Suppressor macrophage treated with lipopolysaccharide for 4 hours (primary cell): ENCODE data around the gene LAMA4.
"Not testable (repeated sequence)": the region's sequence is repeated elsewhere in the genome, so short reads cannot be mapped to it uniquely, and the experiment has no call there.

ENCODE experiments used
- DNase-seq: peaks from one replicate; pipeline ENCODE4 v3.0.0-alpha.2; 2020

The LAMA4 gene

GRCh38 chr6:112130878-112131277, 123.5 kb downstream of the LAMA4 start:
- no peak for DNase-seq

GRCh38 chr6:112128208-112128607, 126.2 kb downstream of the LAMA4 start:
- no peak for DNase-seq

GRCh38 chr6:112123982-112124381, 130.4 kb downstream of the LAMA4 start:
- peak; percentile 49 for DNase-seq

- DNase-seq = peak; percentile 82
Observed at GRCh38 chr6:112122756-112123155, 131.6 kb downstream of the LAMA4 start.

- DNase-seq = peak; percentile 12
Observed at GRCh38 chr6:112118034-112118433, 136.3 kb downstream of the LAMA4 start.

GRCh38 chr6:112117554-112117953, 136.8 kb downstream of the LAMA4 start:
- no peak for DNase-seq

- no peak for DNase-seq
Observed at GRCh38 chr6:112116221-112116620, 138.1 kb downstream of the LAMA4 start.

GRCh38 chr6:112114577-112115223, 139.7 kb downstream of the LAMA4 start:
- DNase-seq = no peak

- DNase-seq = no peak
Observed at GRCh38 chr6:112113918-112114317, 140.4 kb downstream of the LAMA4 start.

GRCh38 chr6:112113431-112113830, 140.9 kb downstream of the LAMA4 start:
- DNase-seq = no peak

- no peak for DNase-seq
Observed at GRCh38 chr6:112109262-112109661, 145.1 kb downstream of the LAMA4 start.

- DNase-seq = no peak
Observed at GRCh38 chr6:112106562-112106961, 147.8 kb downstream of the LAMA4 start.

- DNase-seq = not testable (repeated sequence)
Observed at GRCh38 chr6:112106026-112106425, 148.3 kb downstream of the LAMA4 start.

- no peak for DNase-seq
Observed at GRCh38 chr6:112100561-112100960, 153.8 kb downstream of the LAMA4 start.

- no peak for DNase-seq
Observed at GRCh38 chr6:112096901-112097300, 157.5 kb downstream of the LAMA4 start.

GRCh38 chr6:112087916-112088315, 166.5 kb downstream of the LAMA4 start:
- no peak for DNase-seq

GRCh38 chr6:112087136-112087911, 167.0 kb downstream of the LAMA4 start, which contains the start of the genes FAM229B and TUBE1:
Gene FAM229B (plus strand): TSS chr6:112087591. CDS start chr6:112099284, 11,693 bp downstream.
Gene TUBE1 (minus strand): TSS chr6:112087482. CDS start chr6:112087434, 48 bp downstream.
- DNase-seq = peak; percentile 94

- peak; percentile 61 for DNase-seq
Observed at GRCh38 chr6:112086744-112087135, 167.6 kb downstream of the LAMA4 start.

- DNase-seq = peak; percentile 38
Observed at GRCh38 chr6:112085286-112086065, 168.9 kb downstream of the LAMA4 start.

GRCh38 chr6:112081569-112081968, 172.8 kb downstream of the LAMA4 start:
- DNase-seq = no peak

- DNase-seq = no peak
Observed at GRCh38 chr6:112066606-112067005, 187.8 kb downstream of the LAMA4 start.

- DNase-seq = no peak
Observed at GRCh38 chr6:112065426-112065986, 188.9 kb downstream of the LAMA4 start.

- no peak for DNase-seq
Observed at GRCh38 chr6:112062966-112063365, 191.4 kb downstream of the LAMA4 start.
